Measurements from ENCODE around the gene NEK5. TPM values are rescaled to one million over a fixed set of nuclear protein-coding genes. Genes with fewer than 3 reads are reported as not detected.

NEK5 gene
- total and polyA plus RNA-seq, 2 donors (not counting 3 experiments of a cell fraction or from before 2014, with no cell fraction given) = 0.03 to 0.18 TPM

DNA sequence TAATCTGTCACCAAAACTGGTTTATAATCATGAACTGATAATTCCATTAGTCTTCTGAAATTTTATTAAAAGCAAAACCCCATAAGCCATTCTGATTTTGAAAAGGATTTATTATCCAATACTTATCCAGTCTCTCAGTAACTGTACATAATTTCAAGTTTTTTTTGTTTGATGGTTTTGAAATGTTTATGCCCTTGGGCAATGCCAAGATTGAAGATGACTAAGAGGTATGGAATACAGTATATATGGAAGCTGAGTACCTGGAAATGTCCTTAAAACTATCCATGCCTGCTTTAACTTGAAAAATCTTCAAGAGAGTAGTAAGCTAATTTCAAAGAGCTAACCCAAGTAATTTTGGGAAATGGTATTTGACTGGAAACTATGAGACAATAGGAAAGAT is 1.8 kb upstream of the NEK5 start:
- Histone ChIP-seq H3K79me2 (ENCODE audit: control insufficient read depth, insufficient read depth, low read length) (no peaks in the 10 kb centered on the region), H4K20me1 (replicated peaks; ENCODE audit: control insufficient read depth, extremely low read depth, insufficient read depth, low read length) (no peaks in the 10 kb centered on the region), H3K4me2 (ENCODE audit: insufficient read depth, low read length) (no peak overlapping the region), H3K9me1 (replicated peaks; ENCODE audit: control insufficient read depth, extremely low read depth, insufficient read depth, low read length) (no peaks in the 10 kb centered on the region), H3K4me3 (replicated peaks in 1 of 3; ENCODE audit: insufficient read depth in 1 of 3, low read depth in 1 of 3, low read length in 3 of 3) (no peak overlapping the region), H3K27ac (ENCODE audit: insufficient read depth, low read depth, low read length) (no peak overlapping the region), H3K27me3 (ENCODE audit: control insufficient read depth in 2 of 2, insufficient read depth in 2 of 2, low read length in 2 of 2) (no peaks in the 10 kb centered on the region), H3K4me1 (ENCODE audit: control insufficient read depth, extremely low read depth, insufficient read depth, low read length) (peaks cover 8% of the 10 kb centered on the region), H2AFZ (ENCODE audit: low read depth, low read length) (no peak overlapping the region), H3K9ac (replicated peaks; ENCODE audit: extremely low read depth, insufficient read depth, low read length) (no peak overlapping the region), H3K9me3 (replicated peaks; ENCODE audit: control insufficient read depth, insufficient read depth, low read length) (no peaks in the 10 kb centered on the region), H3K36me3 (ENCODE audit: control insufficient read depth in 2 of 2, extremely low read depth in 1 of 2, insufficient read depth in 2 of 2, low read length in 2 of 2) (no peaks in the 10 kb centered on the region)
- no peak for FAIRE-seq
- ChIA-PET CTCF (no interaction called here), POLR2A (no interaction called here)
- TF ChIP-seq, protein P1, sequence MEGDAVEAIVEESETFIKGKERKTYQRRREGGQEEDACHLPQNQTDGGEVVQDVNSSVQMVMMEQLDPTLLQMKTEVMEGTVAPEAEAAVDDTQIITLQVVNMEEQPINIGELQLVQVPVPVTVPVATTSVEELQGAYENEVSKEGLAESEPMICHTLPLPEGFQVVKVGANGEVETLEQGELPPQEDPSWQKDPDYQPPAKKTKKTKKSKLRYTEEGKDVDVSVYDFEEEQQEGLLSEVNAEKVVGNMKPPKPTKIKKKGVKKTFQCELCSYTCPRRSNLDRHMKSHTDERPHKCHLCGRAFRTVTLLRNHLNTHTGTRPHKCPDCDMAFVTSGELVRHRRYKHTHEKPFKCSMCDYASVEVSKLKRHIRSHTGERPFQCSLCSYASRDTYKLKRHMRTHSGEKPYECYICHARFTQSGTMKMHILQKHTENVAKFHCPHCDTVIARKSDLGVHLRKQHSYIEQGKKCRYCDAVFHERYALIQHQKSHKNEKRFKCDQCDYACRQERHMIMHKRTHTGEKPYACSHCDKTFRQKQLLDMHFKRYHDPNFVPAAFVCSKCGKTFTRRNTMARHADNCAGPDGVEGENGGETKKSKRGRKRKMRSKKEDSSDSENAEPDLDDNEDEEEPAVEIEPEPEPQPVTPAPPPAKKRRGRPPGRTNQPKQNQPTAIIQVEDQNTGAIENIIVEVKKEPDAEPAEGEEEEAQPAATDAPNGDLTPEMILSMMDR (IDR thresholded peaks at IDR 0.05; ENCODE audit: extremely low read depth in 1 of 2, insufficient read depth in 1 of 2, low read depth in 1 of 2, low read length in 2 of 2) = no peak
- TF ChIP-seq JUN (IDR thresholded peaks at IDR 0.05; ENCODE audit: borderline replicate concordance, insufficient read depth, insufficient read length, low read depth) (no peak), POLR2A (IDR thresholded peaks at IDR 0.05; ENCODE audit: low read depth, low read length) (no peak), EZH2 (IDR thresholded peaks at IDR 0.05; ENCODE audit: borderline replicate concordance, low read depth, low read length, severe bottlenecking) (no peak)
- DNase-seq (ENCODE audit: low read depth, low spot score) = no peak
- dilution Hi-C loops (cut with MboI; ENCODE audit: extremely low pct_ligation_motif_present, low sequenced_read_pairs) (no loop called here), intact Hi-C loops (cut with micrococcal nuclease) (no loop called here)
- BruUV-seq (replicated peaks) = no TSS peak

Measured in endothelial cell of umbilical vein (primary cell).